ENCODE data around the gene CASP8AP2.

GRCh38 chr6:89799756-89800155, 29.9 kb upstream of the CASP8AP2 start:
- no peak for TF ChIP-seq POLR2AphosphoS5 (IDR thresholded peaks at IDR 0.05; ENCODE audit: low read depth)
- no peak for TF ChIP-seq CTCF (conservative IDR thresholded peaks at IDR 0.05; ENCODE audit: low read depth in 2 of 2)
